Measurements from ENCODE around the gene COL23A1.

- TF ChIP-seq POLR2AphosphoS5 (IDR thresholded peaks at IDR 0.05) (no peak), EP300 (IDR thresholded peaks at IDR 0.05) (no peak), POLR2A (IDR thresholded peaks at IDR 0.05) (no peak)
- TF ChIP-seq, protein P1, sequence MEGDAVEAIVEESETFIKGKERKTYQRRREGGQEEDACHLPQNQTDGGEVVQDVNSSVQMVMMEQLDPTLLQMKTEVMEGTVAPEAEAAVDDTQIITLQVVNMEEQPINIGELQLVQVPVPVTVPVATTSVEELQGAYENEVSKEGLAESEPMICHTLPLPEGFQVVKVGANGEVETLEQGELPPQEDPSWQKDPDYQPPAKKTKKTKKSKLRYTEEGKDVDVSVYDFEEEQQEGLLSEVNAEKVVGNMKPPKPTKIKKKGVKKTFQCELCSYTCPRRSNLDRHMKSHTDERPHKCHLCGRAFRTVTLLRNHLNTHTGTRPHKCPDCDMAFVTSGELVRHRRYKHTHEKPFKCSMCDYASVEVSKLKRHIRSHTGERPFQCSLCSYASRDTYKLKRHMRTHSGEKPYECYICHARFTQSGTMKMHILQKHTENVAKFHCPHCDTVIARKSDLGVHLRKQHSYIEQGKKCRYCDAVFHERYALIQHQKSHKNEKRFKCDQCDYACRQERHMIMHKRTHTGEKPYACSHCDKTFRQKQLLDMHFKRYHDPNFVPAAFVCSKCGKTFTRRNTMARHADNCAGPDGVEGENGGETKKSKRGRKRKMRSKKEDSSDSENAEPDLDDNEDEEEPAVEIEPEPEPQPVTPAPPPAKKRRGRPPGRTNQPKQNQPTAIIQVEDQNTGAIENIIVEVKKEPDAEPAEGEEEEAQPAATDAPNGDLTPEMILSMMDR (IDR thresholded peaks at IDR 0.05) = no peak
Measured at GRCh38 chr5:178466342-178466741, 123.9 kb downstream of the COL23A1 start.

Measured in gastroesophageal sphincter (tissue), 3 donors.